ENCODE data around the gene EXOG.

GRCh38 chr3:38455639-38456430, 40.3 kb upstream of the EXOG start:
- TF ChIP-seq RARB (CRISPR knock-in tag; IDR thresholded peaks at IDR 0.05), result no peak
- TF ChIP-seq ZFP3 (CRISPR knock-in tag; IDR thresholded peaks at IDR 0.05), result no peak
- no peak for TF ChIP-seq ZNF8 (CRISPR knock-in tag; IDR thresholded peaks at IDR 0.05)
- no peak for TF ChIP-seq TOX (CRISPR knock-in tag; IDR thresholded peaks at IDR 0.05; ENCODE audit: borderline replicate concordance)
- TF ChIP-seq OSR1 (CRISPR knock-in tag; IDR thresholded peaks at IDR 0.05), result no peak

All from SK-N-SH treated with all-trans-retinoic acid at 6 μM for 48 hours (cell line).